Suprapubic skin (tissue), 4 donors: ENCODE data around the gene HAGH. TPM values are rescaled to one million over a fixed set of nuclear protein-coding genes. Genes with fewer than 3 reads are reported as not detected.
A peak's percentile ranks its signal among the peaks of the same experiment; 100 is the strongest.

Source experiments
- DNase-seq, 2 donors: peaks; one replicate each; pipeline ENCODE4 v3.0.0-alpha.2; 2019; ENCODE audit warnings: low spot score in 2 of 2
- H3K27ac ChIP-seq: fragments of 200-600 bp; sonication (generic); one replicate; pipeline ENCODE4 v1.5.1; 2019
- H3K27me3 ChIP-seq: fragments of 200-600 bp; sonication (generic); one replicate; pipeline ENCODE4 v1.5.1; 2019
- H3K36me3 ChIP-seq: fragments of 200-600 bp; sonication (generic); one replicate; pipeline ENCODE4 v1.5.1; 2019
- H3K4me1 ChIP-seq: fragments of 200-600 bp; sonication (generic); one replicate; pipeline ENCODE4 v1.5.1; 2019
- H3K4me3 ChIP-seq: fragments of 200-600 bp; sonication (generic); one replicate; pipeline ENCODE4 v1.5.1; 2019; ENCODE audit warnings: mild to moderate bottlenecking
- H3K9me3 ChIP-seq: fragments of 200-600 bp; sonication (generic); one replicate; pipeline ENCODE4 v1.5.1; 2019
- CTCF ChIP-seq, 2 donors: fragments of 200-600 bp in 1 of 2; fragments of 450-650 bp in 1 of 2; sonication (generic) in 1 of 2; IDR thresholded peaks; one replicate each; pipeline ENCODE4 v1.5.1; 2016 to 2019; ENCODE audit warnings: antibody characterized with exemption in 2 of 2, mild to moderate bottlenecking in 1 of 2, moderate library complexity in 1 of 2
- EP300 ChIP-seq: sonication (generic); formaldehyde crosslinking; IDR thresholded peaks from one replicate; pipeline ENCODE4 v1.6.1; 2017; ENCODE audit warnings: antibody characterized with exemption
- POLR2A ChIP-seq, 2 donors: fragments of 450-650 bp; IDR thresholded peaks; one replicate each; pipeline ENCODE4 v1.6.1; 2017; ENCODE audit warnings: antibody characterized with exemption in 2 of 2, mild to moderate bottlenecking in 2 of 2, moderate library complexity in 2 of 2
- POLR2AphosphoS5 ChIP-seq, 3 donors: sonication (generic); formaldehyde crosslinking; IDR thresholded peaks; one replicate each; pipeline ENCODE4 v1.6.1; 2017; ENCODE audit warnings: antibody characterized with exemption in 3 of 3
- WGBS: methylation state at CpG from one replicate; pipeline ENCODE4 v1.1.5; 2018; 5-methylcytosine and 5-hydroxymethylcytosine counted together
- total RNA-seq, 4 donors: library from RNA; depleted of rRNA; stranded (reverse); fragments of >200 nt; gene quantifications; one replicate each; pipeline ENCODE4 v1.1.0, GENCODE V29; 2016

Gene HAGH
- total RNA-seq, 4 donors from 2014 or later, result 49.8 to 66.6 (median 51.9) TPM

GRCh38 chr16:1775006-1775845, 51.4 kb downstream of the HAGH start:
- peaks cover 48% of the 10 kb centered on the region for H3K36me3 ChIP-seq
- TF ChIP-seq CTCF (IDR thresholded peaks at IDR 0.05), result no peak
- no peak for TF ChIP-seq POLR2A (IDR thresholded peaks at IDR 0.05)
- TF ChIP-seq POLR2AphosphoS5 (IDR thresholded peaks at IDR 0.05), result no peak
- TF ChIP-seq EP300, result no peak
- H3K27me3 ChIP-seq, result no peaks in the 10 kb centered on the region
- no peak overlapping the region for H3K27ac ChIP-seq
- H3K9me3 ChIP-seq, result no peaks in the 10 kb centered on the region
- no peak overlapping the region for H3K4me3 ChIP-seq
- DNase-seq, result no peak
- H3K4me1 ChIP-seq, result peaks cover 39% of the 10 kb centered on the region
- 89% methylated on average over 20 of the region's 30 CpGs for WGBS

GRCh38 chr16:1774448-1774780, 52.2 kb downstream of the HAGH start:
- peaks cover 44% of the 10 kb centered on the region for H3K4me1 ChIP-seq
- H3K27me3 ChIP-seq, result no peaks in the 10 kb centered on the region
- no peak for DNase-seq
- no peak for TF ChIP-seq POLR2AphosphoS5 (IDR thresholded peaks at IDR 0.05)
- no peak for TF ChIP-seq EP300
- no peak for TF ChIP-seq CTCF (IDR thresholded peaks at IDR 0.05)
- TF ChIP-seq POLR2A (IDR thresholded peaks at IDR 0.05), result no peak
- no peaks in the 10 kb centered on the region for H3K9me3 ChIP-seq
- H3K27ac ChIP-seq, result no peak overlapping the region
- WGBS, result 82% methylated on average over 2 of the region's 7 CpGs
- peaks cover 41% of the 10 kb centered on the region for H3K36me3 ChIP-seq
- H3K4me3 ChIP-seq, result peak overlapping the region; percentile 92

DNA sequence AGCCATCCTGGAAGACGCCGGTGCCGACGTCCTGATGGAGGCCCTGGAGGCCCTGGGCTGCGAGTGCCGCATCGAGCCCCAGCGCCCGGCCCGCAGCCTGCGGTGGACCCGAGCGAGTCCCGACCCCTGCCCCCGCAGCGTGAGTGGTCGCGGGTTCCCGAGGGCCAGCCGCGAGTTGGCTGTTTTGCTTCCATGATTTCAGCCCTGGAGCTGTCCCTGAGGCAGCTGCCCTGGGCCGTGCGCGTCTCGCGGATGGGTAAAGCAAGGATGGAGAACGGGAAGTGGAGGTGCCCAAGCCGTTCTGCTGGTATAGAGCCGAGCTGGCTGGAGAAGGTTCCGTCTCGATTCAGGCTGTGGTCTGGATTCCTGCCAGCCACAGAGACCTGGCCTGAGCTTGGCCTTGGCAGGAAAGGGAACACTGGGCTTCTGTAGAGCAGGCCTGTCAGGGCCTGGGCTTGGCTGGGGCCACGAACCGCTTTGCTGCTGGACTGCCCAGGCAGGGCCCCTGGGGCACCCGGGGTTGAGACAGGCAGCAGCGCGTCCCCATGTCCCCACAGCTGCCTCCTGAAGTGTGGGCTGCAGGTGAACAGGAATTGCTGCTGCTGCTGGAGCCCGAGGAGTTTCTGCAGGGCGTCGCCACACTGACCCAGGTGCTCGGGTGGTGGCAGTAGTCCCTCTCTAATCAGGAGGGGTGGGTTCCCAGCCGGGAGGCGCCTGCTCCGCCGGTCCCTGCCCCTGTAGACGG, 52.8 kb downstream of the HAGH start:
- Histone ChIP-seq H3K27me3 (no peaks in the 10 kb centered on the region), H3K4me1 (peaks cover 47% of the 10 kb centered on the region), H3K27ac (peak overlapping the region; percentile 94), H3K9me3 (no peaks in the 10 kb centered on the region), H3K36me3 (peaks cover 36% of the 10 kb centered on the region), H3K4me3 (peak overlapping the region; percentile 92)
- no peak for DNase-seq
- 3% methylated on average over 14 of the region's 45 CpGs for WGBS
- TF ChIP-seq POLR2AphosphoS5 (IDR thresholded peaks at IDR 0.05), result no peak
- no peak for TF ChIP-seq CTCF (IDR thresholded peaks at IDR 0.05)
- no peak for TF ChIP-seq POLR2A (IDR thresholded peaks at IDR 0.05)
- no peak for TF ChIP-seq EP300

DNA sequence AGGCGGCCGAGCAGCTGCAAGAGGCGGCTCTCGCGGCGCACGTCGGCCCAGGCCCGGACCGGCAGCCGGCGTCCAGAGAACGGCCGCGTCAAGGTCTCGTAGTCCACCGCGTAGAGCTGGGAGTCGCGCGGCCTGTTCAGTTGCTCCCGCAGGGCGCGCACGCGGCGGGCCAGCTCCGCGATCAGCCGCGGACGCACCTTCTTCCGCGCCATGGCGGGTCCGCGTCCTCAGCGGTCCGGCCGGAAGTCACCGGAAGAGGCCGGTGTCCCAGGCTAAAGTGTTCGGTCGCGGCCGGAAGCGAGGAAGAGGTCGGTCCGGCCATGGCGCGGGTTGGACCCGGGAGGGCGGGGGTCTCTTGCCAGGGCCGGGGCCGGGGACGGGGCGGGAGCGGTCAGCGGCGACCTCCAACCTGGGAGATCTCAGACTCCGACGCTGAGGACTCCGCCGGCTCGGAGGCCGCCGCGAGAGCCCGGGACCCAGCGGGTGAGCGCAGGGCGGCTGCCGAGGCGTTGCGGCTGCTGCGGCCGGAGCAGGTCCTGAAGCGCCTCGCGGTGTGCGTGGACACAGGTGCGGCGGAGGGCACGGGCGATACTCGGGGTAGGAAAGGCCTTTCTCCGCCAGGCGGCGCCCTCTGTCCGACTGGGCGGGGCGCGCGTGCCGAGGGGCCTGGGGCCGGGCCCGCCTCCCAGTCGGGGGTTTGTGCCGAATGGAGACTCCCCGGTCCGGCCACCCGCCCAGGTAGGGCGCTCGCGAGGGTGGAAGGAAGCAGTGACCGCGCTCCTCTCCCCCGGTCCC, 53.5 kb downstream of the HAGH start, which contains the start of gene MRPS34:
Gene MRPS34, minus strand, starts transcription at position 227 of the 795 bp plus-strand sequence. Its CDS starts 15 bp downstream, at position 212.
- peaks cover 47% of the 10 kb centered on the region for H3K4me1 ChIP-seq
- 2% methylated on average over 37 of the region's 108 CpGs for WGBS
- no peaks in the 10 kb centered on the region for H3K27me3 ChIP-seq
- peak; percentile 88 to 93 for DNase-seq
- peaks cover 37% of the 10 kb centered on the region for H3K36me3 ChIP-seq
- H3K9me3 ChIP-seq, result no peaks in the 10 kb centered on the region
- peak within 1 kb of the TSS; percentile 92 for H3K4me3 ChIP-seq
- TF ChIP-seq EP300 (no peak), CTCF (IDR thresholded peaks at IDR 0.05) (peak; percentile 62 to 83), POLR2A (IDR thresholded peaks at IDR 0.05) (no peak), POLR2AphosphoS5 (IDR thresholded peaks at IDR 0.05) (peak in 2 of 3 donors; percentile 71 to 96)
- H3K27ac ChIP-seq, result peak within 1 kb of the TSS; percentile 94
